Liver (tissue), 9 donors: ENCODE results near the gene NR6A1. TPM values are rescaled to one million over a fixed set of nuclear protein-coding genes. Genes with fewer than 3 reads are reported as not detected.

Experiments
- DNase-seq: peaks from one replicate; pipeline ENCODE4 v3.0.0-alpha.2; 2017; ENCODE audit warnings: low spot score
- H3K27ac ChIP-seq, 2 donors: one replicate each; pipeline ENCODE4 v1.7.0; 2013; ENCODE audit warnings: inconsistent platforms in 2 of 2, low read length in 2 of 2, control low read depth in 1 of 2, low read depth in 1 of 2, mild to moderate bottlenecking in 1 of 2
- H3K27me3 ChIP-seq, 4 donors: one replicate each; pipeline versions ENCODE4 v1.6.1 to v1.7.0; 2013; ENCODE audit warnings: low read length in 3 of 4, inconsistent platforms in 1 of 4, mild to moderate bottlenecking in 1 of 4, moderate library complexity in 1 of 4; ENCODE audit not compliant: control insufficient read depth in 4 of 4, insufficient read depth in 4 of 4
- H3K36me3 ChIP-seq, 4 donors: one replicate each; pipeline versions ENCODE4 v1.6.1 to v1.7.0; 2013; ENCODE audit warnings: low read length in 3 of 4, mild to moderate bottlenecking in 3 of 4, low read depth in 1 of 4, moderate library complexity in 1 of 4; ENCODE audit not compliant: control insufficient read depth in 4 of 4, insufficient read depth in 3 of 4
- H3K4me1 ChIP-seq, 4 donors: one replicate each; pipeline versions ENCODE4 v1.6.1 to v1.7.0; 2013; ENCODE audit warnings: low read length in 3 of 4, mild to moderate bottlenecking in 3 of 4, moderate library complexity in 1 of 4; ENCODE audit not compliant: control insufficient read depth in 4 of 4, insufficient read depth in 4 of 4
- H3K4me3 ChIP-seq, 3 donors: one replicate each; pipeline versions ENCODE4 v1.6.1 to v1.7.0; 2013; ENCODE audit warnings: low read length in 3 of 3, control low read depth in 1 of 3, low read depth in 1 of 3, mild to moderate bottlenecking in 1 of 3
- H3K9ac ChIP-seq, 2 donors: one replicate each; pipeline ENCODE4 v1.7.0; 2013; ENCODE audit warnings: low read length in 2 of 2, mild to moderate bottlenecking in 2 of 2, moderate library complexity in 2 of 2, control low read depth in 1 of 2, low read depth in 1 of 2
- H3K9me3 ChIP-seq, 4 donors: one replicate each; pipeline versions ENCODE4 v1.6.1 to v1.7.0; 2013; ENCODE audit warnings: low read length in 3 of 4; ENCODE audit not compliant: control insufficient read depth in 4 of 4
- EGR1 ChIP-seq, 2 donors: IDR thresholded peaks; 2 replicates each; pipeline ENCODE4 v1.6.1; 2016 to 2018; ENCODE audit warnings: antibody characterized with exemption in 2 of 2, low read depth in 2 of 2
- FOXA1 ChIP-seq: IDR thresholded peaks from 2 replicates; pipeline ENCODE4 v1.6.1; 2016; ENCODE audit warnings: antibody characterized with exemption
- FOXA2 ChIP-seq: IDR thresholded peaks from 2 replicates; pipeline ENCODE4 v1.6.1; 2016; ENCODE audit warnings: antibody characterized with exemption
- GABPA ChIP-seq, 2 donors: IDR thresholded peaks in 1 of 2; conservative IDR thresholded peaks in 1 of 2; 2 replicates each; pipeline ENCODE4 v1.6.1; 2016; ENCODE audit warnings: antibody characterized with exemption in 2 of 2, mild to moderate bottlenecking in 1 of 2, moderate library complexity in 1 of 2
- HNF4A ChIP-seq, 2 donors: conservative IDR thresholded peaks; 2 replicates each; pipeline ENCODE4 v1.6.1; 2016; ENCODE audit warnings: antibody characterized with exemption in 2 of 2, mild to moderate bottlenecking in 2 of 2
- HNF4G ChIP-seq: IDR thresholded peaks from 2 replicates; pipeline ENCODE4 v1.6.1; 2016; ENCODE audit warnings: antibody characterized with exemption
- JUND ChIP-seq, 2 donors: IDR thresholded peaks; 2 replicates each; pipeline ENCODE4 v1.6.1; 2016; ENCODE audit warnings: antibody characterized with exemption in 2 of 2
- NR2F2 ChIP-seq: IDR thresholded peaks from 2 replicates; pipeline ENCODE4 v1.6.1; 2016; ENCODE audit warnings: antibody characterized with exemption
- RAD21 ChIP-seq, 2 donors: IDR thresholded peaks; 2 replicates each; pipeline ENCODE4 v1.6.1; 2016; ENCODE audit warnings: antibody characterized with exemption in 2 of 2, mild to moderate bottlenecking in 2 of 2
- RXRA ChIP-seq, 2 donors: IDR thresholded peaks; 2 replicates each; pipeline ENCODE4 v1.6.1; 2017 to 2018; ENCODE audit warnings: antibody characterized with exemption in 2 of 2, mild to moderate bottlenecking in 1 of 2
- SP1 ChIP-seq: IDR thresholded peaks from 2 replicates; pipeline ENCODE4 v1.6.1; 2018; ENCODE audit warnings: antibody characterized with exemption, mild to moderate bottlenecking
- TAF1 ChIP-seq: conservative IDR thresholded peaks from 2 replicates; pipeline ENCODE4 v1.6.1; 2016; ENCODE audit warnings: antibody characterized with exemption, mild to moderate bottlenecking
- YY1 ChIP-seq: IDR thresholded peaks from 2 replicates; pipeline ENCODE4 v1.6.1; 2016; ENCODE audit warnings: antibody characterized with exemption, mild to moderate bottlenecking
- WGBS: extraction: QIAGEN DNeasy Blood & Tissue Kit; methylation state at CpG from one replicate; pipeline ENCODE4 v1.1.7; 2013; 5-methylcytosine and 5-hydroxymethylcytosine counted together
- polyA plus RNA-seq, 2 donors: library from polyadenylated mRNA; stranded (reverse) in 1 of 2; unstranded in 1 of 2; fragments of 200-250 nt in 1 of 2; fragments of >200 nt in 1 of 2; fragmentation: Nextera tagmentation in 1 of 2; extraction: Ambion mirVana in 1 of 2; gene quantifications; one replicate each; pipeline versions ENCODE4 v1.2.1 to v1.2.3, GENCODE V29; 2013 to 2015
- total RNA-seq, 2 donors: library from RNA; depleted of rRNA; stranded (reverse); fragments of >200 nt; gene quantifications; one replicate each; pipeline ENCODE4 v1.2.3, GENCODE V29; 2014
- TF ChIP-seq, protein P1 (sequence below): IDR thresholded peaks from 2 replicates; pipeline ENCODE4 v1.6.1; 2016; ENCODE audit warnings: antibody characterized with exemption
- TF ChIP-seq, protein P2 (sequence below): IDR thresholded peaks from 2 replicates; pipeline ENCODE4 v1.6.1; 2016; ENCODE audit warnings: antibody characterized with exemption
- TF ChIP-seq, protein P3 (sequence below): fragments of 150-350 bp; IDR thresholded peaks from 2 replicates; pipeline ENCODE4 v1.5.1; 2017; ENCODE audit warnings: improper control_type of control experiment, low read depth, low read length; ENCODE audit not compliant: missing input control
- TF ChIP-seq, protein P4 (sequence below): IDR thresholded peaks from 2 replicates; pipeline ENCODE4 v1.6.1; 2016; ENCODE audit warnings: antibody characterized with exemption, mild to moderate bottlenecking
- TF ChIP-seq, protein P5 (sequence below): IDR thresholded peaks from 2 replicates; pipeline ENCODE4 v1.6.1; 2016; ENCODE audit warnings: antibody characterized with exemption
- donor health status: healthy.
- donor health status: healthy.
- donor health status: healthy.
- donor health status: healthy.
- donor health status: healthy.

The NR6A1 gene
- total RNA-seq (1 to 10 TPM; 2.8 to 6.1 TPM), polyA plus RNA-seq (1 to 10 TPM in 1 of 2 donors, under 1 TPM in 1; 0.72 to 1.3 TPM)

DNA sequence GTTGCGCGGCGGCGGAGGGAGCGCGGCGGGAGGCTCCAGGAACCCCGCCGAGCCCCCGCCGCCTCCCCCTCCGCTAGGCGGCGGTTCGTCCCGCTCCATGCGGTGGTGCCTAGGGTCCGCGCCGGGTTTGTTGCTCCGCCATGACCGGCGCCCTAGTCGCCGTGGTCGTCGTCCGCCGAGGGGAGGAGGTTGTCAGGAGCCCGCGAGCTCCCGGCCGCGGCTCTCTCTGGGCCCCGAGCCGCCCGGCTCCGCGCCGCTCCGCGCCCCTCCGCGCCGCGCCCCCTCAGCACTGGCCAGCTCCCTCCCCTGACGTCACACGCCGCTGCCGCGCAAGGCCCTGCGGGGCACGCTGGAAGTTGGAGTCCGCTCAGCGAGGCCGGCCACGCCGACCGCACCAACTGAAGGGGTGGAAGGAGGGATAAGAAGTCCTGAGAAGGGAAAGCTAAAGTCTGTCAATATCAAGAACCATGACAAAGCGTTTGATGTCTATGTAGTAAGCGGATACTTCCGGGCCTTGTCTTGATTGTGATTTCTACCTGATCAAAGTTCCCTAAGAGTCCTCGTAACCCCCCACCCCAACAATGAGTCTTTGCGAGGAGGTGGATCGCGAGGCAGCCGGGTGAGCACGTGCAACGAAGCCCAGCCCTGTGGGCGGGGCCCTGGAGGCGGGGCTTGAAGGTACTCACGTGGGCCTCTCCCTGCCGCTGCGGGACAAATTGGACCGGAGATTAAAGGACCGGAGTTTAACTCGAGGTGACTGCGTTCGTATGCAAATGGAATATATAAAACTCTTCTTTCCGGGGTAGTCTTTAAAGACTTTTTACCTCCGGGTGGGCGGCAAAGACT lies at the start of gene NR6A1:
TSS of gene NR6A1 (minus strand) at position 291 of the 846 bp plus-strand sequence.
- DNase-seq = peak; percentile 97
- WGBS = under 1% methylated on average over 82 of the region's 82 CpGs
- Histone ChIP-seq H3K4me1 (peaks cover 0 to 30% (median 28%) of the 10 kb centered on the region in 4 donors), H3K36me3 (no peaks in the 10 kb centered on the region), H3K4me3 (peak within 1 kb of the TSS; percentile 83 to 97 (median 92)), H3K9ac (peak within 1 kb of the TSS; percentile 71 to 90), H3K9me3 (no peaks in the 10 kb centered on the region), H3K27me3 (no peaks in the 10 kb centered on the region), H3K27ac (peak within 1 kb of the TSS; percentile 76 to 90)
- TF ChIP-seq YY1 (peak; percentile 55), FOXA1 (no peak), FOXA2 (no peak), JUND (IDR thresholded peaks at IDR 0.05) (peak; percentile 39 to 55), HNF4A (conservative IDR thresholded peaks at IDR 0.05) (peak; percentile 18 to 57), RAD21 (IDR thresholded peaks at IDR 0.05) (no peak), GABPA (IDR thresholded peaks at IDR 0.05 in 1 of 2, conservative IDR thresholded peaks at IDR 0.05 in 1 of 2) (no peak), RXRA (IDR thresholded peaks at IDR 0.05) (peak in 1 of 2 donors; percentile 26), EGR1 (IDR thresholded peaks at IDR 0.05; ENCODE audit: low read depth in 2 of 2) (peak in 1 of 2 donors; percentile 55), HNF4G (no peak), SP1 (peak; percentile 87), TAF1 (no peak), NR2F2 (no peak)
- TF ChIP-seq, protein P1, sequence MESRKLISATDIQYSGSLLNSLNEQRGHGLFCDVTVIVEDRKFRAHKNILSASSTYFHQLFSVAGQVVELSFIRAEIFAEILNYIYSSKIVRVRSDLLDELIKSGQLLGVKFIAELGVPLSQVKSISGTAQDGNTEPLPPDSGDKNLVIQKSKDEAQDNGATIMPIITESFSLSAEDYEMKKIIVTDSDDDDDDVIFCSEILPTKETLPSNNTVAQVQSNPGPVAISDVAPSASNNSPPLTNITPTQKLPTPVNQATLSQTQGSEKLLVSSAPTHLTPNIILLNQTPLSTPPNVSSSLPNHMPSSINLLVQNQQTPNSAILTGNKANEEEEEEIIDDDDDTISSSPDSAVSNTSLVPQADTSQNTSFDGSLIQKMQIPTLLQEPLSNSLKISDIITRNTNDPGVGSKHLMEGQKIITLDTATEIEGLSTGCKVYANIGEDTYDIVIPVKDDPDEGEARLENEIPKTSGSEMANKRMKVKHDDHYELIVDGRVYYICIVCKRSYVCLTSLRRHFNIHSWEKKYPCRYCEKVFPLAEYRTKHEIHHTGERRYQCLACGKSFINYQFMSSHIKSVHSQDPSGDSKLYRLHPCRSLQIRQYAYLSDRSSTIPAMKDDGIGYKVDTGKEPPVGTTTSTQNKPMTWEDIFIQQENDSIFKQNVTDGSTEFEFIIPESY = peak; percentile 20
- TF ChIP-seq, protein P2, sequence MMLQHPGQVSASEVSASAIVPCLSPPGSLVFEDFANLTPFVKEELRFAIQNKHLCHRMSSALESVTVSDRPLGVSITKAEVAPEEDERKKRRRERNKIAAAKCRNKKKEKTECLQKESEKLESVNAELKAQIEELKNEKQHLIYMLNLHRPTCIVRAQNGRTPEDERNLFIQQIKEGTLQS = peak; percentile 43
- TF ChIP-seq, protein P3, sequence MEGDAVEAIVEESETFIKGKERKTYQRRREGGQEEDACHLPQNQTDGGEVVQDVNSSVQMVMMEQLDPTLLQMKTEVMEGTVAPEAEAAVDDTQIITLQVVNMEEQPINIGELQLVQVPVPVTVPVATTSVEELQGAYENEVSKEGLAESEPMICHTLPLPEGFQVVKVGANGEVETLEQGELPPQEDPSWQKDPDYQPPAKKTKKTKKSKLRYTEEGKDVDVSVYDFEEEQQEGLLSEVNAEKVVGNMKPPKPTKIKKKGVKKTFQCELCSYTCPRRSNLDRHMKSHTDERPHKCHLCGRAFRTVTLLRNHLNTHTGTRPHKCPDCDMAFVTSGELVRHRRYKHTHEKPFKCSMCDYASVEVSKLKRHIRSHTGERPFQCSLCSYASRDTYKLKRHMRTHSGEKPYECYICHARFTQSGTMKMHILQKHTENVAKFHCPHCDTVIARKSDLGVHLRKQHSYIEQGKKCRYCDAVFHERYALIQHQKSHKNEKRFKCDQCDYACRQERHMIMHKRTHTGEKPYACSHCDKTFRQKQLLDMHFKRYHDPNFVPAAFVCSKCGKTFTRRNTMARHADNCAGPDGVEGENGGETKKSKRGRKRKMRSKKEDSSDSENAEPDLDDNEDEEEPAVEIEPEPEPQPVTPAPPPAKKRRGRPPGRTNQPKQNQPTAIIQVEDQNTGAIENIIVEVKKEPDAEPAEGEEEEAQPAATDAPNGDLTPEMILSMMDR = no peak
- TF ChIP-seq, protein P4, sequence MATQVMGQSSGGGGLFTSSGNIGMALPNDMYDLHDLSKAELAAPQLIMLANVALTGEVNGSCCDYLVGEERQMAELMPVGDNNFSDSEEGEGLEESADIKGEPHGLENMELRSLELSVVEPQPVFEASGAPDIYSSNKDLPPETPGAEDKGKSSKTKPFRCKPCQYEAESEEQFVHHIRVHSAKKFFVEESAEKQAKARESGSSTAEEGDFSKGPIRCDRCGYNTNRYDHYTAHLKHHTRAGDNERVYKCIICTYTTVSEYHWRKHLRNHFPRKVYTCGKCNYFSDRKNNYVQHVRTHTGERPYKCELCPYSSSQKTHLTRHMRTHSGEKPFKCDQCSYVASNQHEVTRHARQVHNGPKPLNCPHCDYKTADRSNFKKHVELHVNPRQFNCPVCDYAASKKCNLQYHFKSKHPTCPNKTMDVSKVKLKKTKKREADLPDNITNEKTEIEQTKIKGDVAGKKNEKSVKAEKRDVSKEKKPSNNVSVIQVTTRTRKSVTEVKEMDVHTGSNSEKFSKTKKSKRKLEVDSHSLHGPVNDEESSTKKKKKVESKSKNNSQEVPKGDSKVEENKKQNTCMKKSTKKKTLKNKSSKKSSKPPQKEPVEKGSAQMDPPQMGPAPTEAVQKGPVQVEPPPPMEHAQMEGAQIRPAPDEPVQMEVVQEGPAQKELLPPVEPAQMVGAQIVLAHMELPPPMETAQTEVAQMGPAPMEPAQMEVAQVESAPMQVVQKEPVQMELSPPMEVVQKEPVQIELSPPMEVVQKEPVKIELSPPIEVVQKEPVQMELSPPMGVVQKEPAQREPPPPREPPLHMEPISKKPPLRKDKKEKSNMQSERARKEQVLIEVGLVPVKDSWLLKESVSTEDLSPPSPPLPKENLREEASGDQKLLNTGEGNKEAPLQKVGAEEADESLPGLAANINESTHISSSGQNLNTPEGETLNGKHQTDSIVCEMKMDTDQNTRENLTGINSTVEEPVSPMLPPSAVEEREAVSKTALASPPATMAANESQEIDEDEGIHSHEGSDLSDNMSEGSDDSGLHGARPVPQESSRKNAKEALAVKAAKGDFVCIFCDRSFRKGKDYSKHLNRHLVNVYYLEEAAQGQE = peak; percentile 91
- TF ChIP-seq, protein P5, sequence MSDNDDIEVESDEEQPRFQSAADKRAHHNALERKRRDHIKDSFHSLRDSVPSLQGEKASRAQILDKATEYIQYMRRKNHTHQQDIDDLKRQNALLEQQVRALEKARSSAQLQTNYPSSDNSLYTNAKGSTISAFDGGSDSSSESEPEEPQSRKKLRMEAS = peak; percentile 93
